Measurements from ENCODE around the gene LRRC8D.

LRRC8D gene

GRCh38 chr1:89949991-89950624 is 129.3 kb downstream of the LRRC8D start:
- WGBS (ENCODE audit: insufficient coverage, insufficient read length), result no CpG with 5 or more reads among the region's 1 CpG
- H3K27me3 ChIP-seq (ENCODE audit: control insufficient read depth, insufficient read depth, low read length), result no peaks in the 10 kb centered on the region
- no peak for DNase-seq (ENCODE audit: low read depth, low spot score)
- H3K4me1 ChIP-seq (ENCODE audit: control insufficient read depth, insufficient read depth, low read length), result no peaks in the 10 kb centered on the region; the same call in 1 of the 2 replicates
- no peaks in the 10 kb centered on the region for H3K9me3 ChIP-seq (ENCODE audit: control insufficient read depth, insufficient read depth, low read length)
- no peak overlapping the region for H3K27ac ChIP-seq (ENCODE audit: low read length)
- no peaks in the 10 kb centered on the region for H3K36me3 ChIP-seq (ENCODE audit: control insufficient read depth, insufficient read depth, low read length)
- H3K4me3 ChIP-seq (ENCODE audit: low read length), result no peak overlapping the region

DNA sequence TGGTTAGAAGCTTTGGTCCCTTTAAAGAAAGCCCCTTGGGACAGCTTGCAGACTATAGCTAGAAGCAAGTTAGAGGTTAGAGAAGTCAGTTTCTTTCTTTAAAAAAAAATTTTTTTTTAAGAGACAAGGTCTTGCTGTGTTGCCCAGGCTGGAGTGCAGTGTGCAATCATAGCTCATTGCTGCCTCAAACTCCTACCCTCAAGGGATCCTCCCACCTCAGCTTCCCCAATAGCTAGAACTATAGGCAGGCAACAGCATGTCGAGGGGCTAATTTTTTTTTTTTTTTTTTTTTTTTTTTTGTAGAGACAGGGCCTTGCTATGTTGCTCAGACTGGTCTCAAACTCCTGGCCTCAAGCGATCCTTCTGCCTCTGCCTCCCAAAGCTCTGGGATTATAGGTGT is 129.9 kb downstream of the LRRC8D start:
- no peaks in the 10 kb centered on the region for H3K36me3 ChIP-seq (ENCODE audit: control insufficient read depth, insufficient read depth, low read length)
- DNase-seq (ENCODE audit: low read depth, low spot score), result no peak
- H3K27ac ChIP-seq (ENCODE audit: low read length), result no peak overlapping the region
- H3K4me1 ChIP-seq (ENCODE audit: control insufficient read depth, insufficient read depth, low read length), result no peaks in the 10 kb centered on the region; the same call in 1 of the 2 replicates
- H3K4me3 ChIP-seq (ENCODE audit: low read length), result no peak overlapping the region
- H3K9me3 ChIP-seq (ENCODE audit: control insufficient read depth, insufficient read depth, low read length), result no peaks in the 10 kb centered on the region
- no peaks in the 10 kb centered on the region for H3K27me3 ChIP-seq (ENCODE audit: control insufficient read depth, insufficient read depth, low read length)
- no CpG with 5 or more reads among the region's 2 CpGs for WGBS (ENCODE audit: insufficient coverage, insufficient read length)

DNA sequence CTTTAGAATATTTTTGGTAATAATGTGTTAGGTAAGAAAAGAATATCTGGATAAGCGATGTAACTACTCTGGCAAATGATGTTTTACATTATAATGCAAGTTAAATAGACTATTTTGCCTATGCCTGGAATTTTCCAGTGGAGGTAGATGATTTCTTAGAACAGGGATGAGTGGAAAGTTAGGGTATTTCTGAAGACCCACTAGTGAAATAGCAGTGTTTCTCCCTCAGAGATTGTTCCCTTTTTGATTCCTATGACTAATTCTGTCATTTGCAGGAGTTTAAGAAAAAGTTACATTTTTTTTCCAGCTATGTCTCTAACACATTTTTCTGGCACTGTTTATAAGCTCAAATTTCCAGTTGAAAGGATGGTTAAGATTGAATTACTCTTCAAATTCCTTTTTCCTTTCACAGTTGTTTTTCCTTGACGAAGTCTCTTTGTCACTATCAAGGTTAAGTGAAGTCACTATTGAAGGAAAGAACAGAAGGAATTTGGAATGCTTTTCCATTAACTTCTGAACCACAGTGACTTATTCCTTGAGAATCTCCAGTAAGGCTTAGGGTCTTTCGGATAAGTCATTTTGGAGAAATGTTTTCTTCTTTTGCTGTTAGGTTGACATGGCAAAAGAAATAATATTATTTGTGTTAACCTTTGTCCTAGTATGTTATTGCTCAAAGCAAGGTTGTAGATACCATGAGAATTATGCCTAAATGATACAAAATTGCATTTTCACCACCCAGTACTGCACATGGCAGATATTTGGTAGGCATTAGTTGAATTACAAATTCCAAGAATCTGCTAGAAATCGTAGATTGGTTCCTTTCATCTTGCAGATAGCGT is 131.2 kb downstream of the LRRC8D start:
- Histone ChIP-seq H3K27ac (ENCODE audit: low read length) (no peak overlapping the region), H3K36me3 (ENCODE audit: control insufficient read depth, insufficient read depth, low read length) (no peaks in the 10 kb centered on the region), H3K9me3 (ENCODE audit: control insufficient read depth, insufficient read depth, low read length) (no peaks in the 10 kb centered on the region), H3K4me3 (ENCODE audit: low read length) (no peak overlapping the region), H3K27me3 (ENCODE audit: control insufficient read depth, insufficient read depth, low read length) (no peaks in the 10 kb centered on the region), H3K4me1 (ENCODE audit: control insufficient read depth, insufficient read depth, low read length) (no peaks in the 10 kb centered on the region; the same call in 1 of the 2 replicates)
- WGBS (ENCODE audit: insufficient coverage, insufficient read length), result 100% methylated on average over 1 of the region's 5 CpGs
- DNase-seq (ENCODE audit: low read depth, low spot score), result no peak

DNA sequence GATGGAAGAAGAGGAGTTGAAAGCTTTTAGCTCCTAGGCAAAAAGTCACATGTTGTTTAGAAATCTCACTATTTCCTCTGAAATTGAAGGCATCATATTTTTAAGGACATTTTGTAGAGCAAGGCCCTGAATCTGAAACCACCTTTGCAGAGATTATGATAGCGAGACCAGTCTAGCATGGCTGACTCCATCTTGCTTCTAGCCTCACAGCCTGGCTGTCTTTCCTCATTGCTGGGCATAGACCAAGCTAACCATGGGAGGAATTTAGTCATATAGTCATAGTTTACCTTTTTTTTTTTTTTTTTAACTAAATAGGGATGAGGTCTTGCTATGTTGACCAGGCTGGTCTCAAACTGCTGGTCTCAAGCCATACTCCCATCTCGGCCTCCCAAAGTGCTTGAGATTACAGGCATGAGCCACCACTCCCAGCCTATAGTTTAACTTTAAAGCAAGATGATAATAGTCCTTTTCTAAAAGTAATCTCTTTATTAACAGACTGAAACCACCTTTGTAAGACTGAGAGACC is 131.8 kb downstream of the LRRC8D start:
- no peaks in the 10 kb centered on the region; the same call in 1 of the 2 replicates for H3K4me1 ChIP-seq (ENCODE audit: control insufficient read depth, insufficient read depth, low read length)
- no CpG with 5 or more reads among the region's 2 CpGs for WGBS (ENCODE audit: insufficient coverage, insufficient read length)
- no peak for DNase-seq (ENCODE audit: low read depth, low spot score)

GRCh38 chr1:89953131-89953626 is 132.3 kb downstream of the LRRC8D start:
- DNase-seq (ENCODE audit: low read depth, low spot score), result no peak
- Histone ChIP-seq H3K9me3 (ENCODE audit: control insufficient read depth, insufficient read depth, low read length) (no peaks in the 10 kb centered on the region), H3K4me1 (ENCODE audit: control insufficient read depth, insufficient read depth, low read length) (no peaks in the 10 kb centered on the region; the same call in 1 of the 2 replicates), H3K4me3 (ENCODE audit: low read length) (no peak overlapping the region), H3K36me3 (ENCODE audit: control insufficient read depth, insufficient read depth, low read length) (no peaks in the 10 kb centered on the region), H3K27me3 (ENCODE audit: control insufficient read depth, insufficient read depth, low read length) (no peaks in the 10 kb centered on the region), H3K27ac (ENCODE audit: low read length) (no peak overlapping the region)
- no CpG with 5 or more reads among the region's 1 CpG for WGBS (ENCODE audit: insufficient coverage, insufficient read length)

More for the DNA sequence above, 131.8 kb downstream of the LRRC8D start:
- no peak overlapping the region for H3K4me3 ChIP-seq (ENCODE audit: low read length)
- H3K27me3 ChIP-seq (ENCODE audit: control insufficient read depth, insufficient read depth, low read length), result no peaks in the 10 kb centered on the region
- H3K27ac ChIP-seq (ENCODE audit: low read length), result no peak overlapping the region
- no peaks in the 10 kb centered on the region for H3K36me3 ChIP-seq (ENCODE audit: control insufficient read depth, insufficient read depth, low read length)
- no peaks in the 10 kb centered on the region for H3K9me3 ChIP-seq (ENCODE audit: control insufficient read depth, insufficient read depth, low read length)

GRCh38 chr1:89953929-89954328 is 133.1 kb downstream of the LRRC8D start:
- no peaks in the 10 kb centered on the region for H3K9me3 ChIP-seq (ENCODE audit: control insufficient read depth, insufficient read depth, low read length)
- H3K27me3 ChIP-seq (ENCODE audit: control insufficient read depth, insufficient read depth, low read length), result no peaks in the 10 kb centered on the region
- H3K4me1 ChIP-seq (ENCODE audit: control insufficient read depth, insufficient read depth, low read length), result no peaks in the 10 kb centered on the region; the same call in 1 of the 2 replicates
- H3K27ac ChIP-seq (ENCODE audit: low read length), result no peak overlapping the region
- DNase-seq (ENCODE audit: low read depth, low spot score), result no peak
- WGBS (ENCODE audit: insufficient coverage, insufficient read length), result no CpG with 5 or more reads among the region's 1 CpG
- H3K4me3 ChIP-seq (ENCODE audit: low read length), result no peak overlapping the region
- H3K36me3 ChIP-seq (ENCODE audit: control insufficient read depth, insufficient read depth, low read length), result no peaks in the 10 kb centered on the region

DNA sequence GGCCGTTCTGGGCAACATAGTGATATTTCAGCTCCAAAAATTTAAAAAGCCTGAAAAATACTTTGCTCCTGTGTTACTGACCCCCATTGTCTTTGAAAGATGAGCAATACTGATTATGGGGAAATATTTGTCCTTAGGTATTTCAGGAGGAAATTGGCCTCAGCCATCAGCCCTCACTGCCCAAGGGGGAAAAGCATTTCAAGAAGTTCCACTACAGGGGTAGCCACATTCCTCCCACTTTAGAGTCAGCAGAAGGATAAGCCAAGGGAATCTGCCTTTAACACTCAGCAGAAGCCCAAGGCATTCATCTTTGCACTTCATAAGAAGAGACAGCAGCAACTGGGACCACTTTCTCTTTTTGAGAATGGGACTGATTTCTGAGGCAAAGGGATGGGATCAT is 133.6 kb downstream of the LRRC8D start:
- H3K9me3 ChIP-seq (ENCODE audit: control insufficient read depth, insufficient read depth, low read length), result no peaks in the 10 kb centered on the region
- H3K4me1 ChIP-seq (ENCODE audit: control insufficient read depth, insufficient read depth, low read length), result no peaks in the 10 kb centered on the region; the same call in 1 of the 2 replicates
- H3K36me3 ChIP-seq (ENCODE audit: control insufficient read depth, insufficient read depth, low read length), result no peaks in the 10 kb centered on the region
- no peak overlapping the region for H3K4me3 ChIP-seq (ENCODE audit: low read length)
- H3K27me3 ChIP-seq (ENCODE audit: control insufficient read depth, insufficient read depth, low read length), result no peaks in the 10 kb centered on the region
- no peak for DNase-seq (ENCODE audit: low read depth, low spot score)
- no CpG with 5 or more reads among the region's 1 CpG for WGBS (ENCODE audit: insufficient coverage, insufficient read length)
- H3K27ac ChIP-seq (ENCODE audit: low read length), result no peak overlapping the region

DNA sequence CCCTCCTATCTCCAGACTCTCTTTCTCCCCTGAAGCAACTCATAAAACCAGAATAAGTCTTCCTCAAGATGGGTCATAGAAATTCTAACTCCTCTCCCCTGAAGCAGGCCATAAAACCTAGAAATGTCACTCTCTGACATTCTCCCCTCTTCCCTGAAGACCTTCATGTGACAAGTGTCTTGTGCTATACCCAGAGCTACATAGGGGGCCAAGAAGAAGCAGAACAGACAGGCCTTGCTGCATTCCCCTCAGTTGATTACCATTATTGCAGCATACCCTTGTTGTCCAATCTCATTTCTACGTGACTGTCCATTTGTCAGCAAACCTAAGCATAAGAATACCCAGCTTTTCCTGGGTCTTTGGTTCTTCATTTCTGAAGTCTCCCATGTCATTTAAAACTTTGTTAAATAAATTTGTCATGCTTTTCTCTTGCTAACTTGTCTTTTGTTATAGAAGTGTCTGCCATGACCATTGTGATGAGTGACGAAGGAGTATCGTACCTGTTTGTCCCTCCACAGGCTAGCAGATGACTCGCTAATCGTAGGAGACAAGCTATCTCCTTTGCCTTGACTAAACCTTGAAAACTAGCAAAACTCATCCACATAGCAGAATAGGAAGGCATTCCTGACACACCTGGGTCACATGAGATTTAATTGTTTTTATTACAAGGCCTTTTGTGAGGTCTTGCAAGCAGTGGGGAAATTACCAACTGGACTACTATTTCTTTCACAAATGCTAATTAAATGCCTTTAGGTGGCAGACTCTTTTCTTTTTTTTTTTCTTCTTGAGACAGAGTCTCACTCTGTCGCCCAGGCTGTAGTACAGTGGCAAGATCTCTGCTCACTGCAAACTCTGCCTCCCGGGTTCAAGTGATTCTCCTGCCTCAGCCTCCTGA is 134.7 kb downstream of the LRRC8D start:
- no CpG with 5 or more reads among the region's 7 CpGs for WGBS (ENCODE audit: insufficient coverage, insufficient read length)
- H3K36me3 ChIP-seq (ENCODE audit: control insufficient read depth, insufficient read depth, low read length), result no peaks in the 10 kb centered on the region
- no peak overlapping the region for H3K4me3 ChIP-seq (ENCODE audit: low read length)
- H3K27me3 ChIP-seq (ENCODE audit: control insufficient read depth, insufficient read depth, low read length), result no peaks in the 10 kb centered on the region
- H3K4me1 ChIP-seq (ENCODE audit: control insufficient read depth, insufficient read depth, low read length), result no peaks in the 10 kb centered on the region; the same call in 1 of the 2 replicates
- no peak for DNase-seq (ENCODE audit: low read depth, low spot score)
- H3K27ac ChIP-seq (ENCODE audit: low read length), result no peak overlapping the region
- H3K9me3 ChIP-seq (ENCODE audit: control insufficient read depth, insufficient read depth, low read length), result no peaks in the 10 kb centered on the region

DNA sequence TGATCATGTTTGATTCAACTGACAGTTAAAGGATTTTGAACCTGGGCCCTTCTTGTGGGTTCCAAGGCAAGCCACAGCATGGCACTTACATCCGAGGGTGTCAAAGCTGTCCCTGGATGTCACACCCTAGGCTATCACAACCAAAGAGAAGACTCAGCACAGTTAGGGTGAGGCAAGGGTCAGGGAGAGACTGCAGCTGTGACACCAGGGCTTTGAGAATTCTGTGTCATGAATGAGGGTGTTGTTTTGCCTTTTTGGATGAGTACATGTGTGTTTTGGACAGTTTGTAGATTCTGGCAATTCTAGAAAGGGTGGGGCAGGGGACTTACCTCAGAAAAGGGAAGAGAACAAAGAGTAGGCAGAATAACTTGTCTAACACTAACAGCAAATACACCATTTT is 136.3 kb downstream of the LRRC8D start:
- H3K27me3 ChIP-seq (ENCODE audit: control insufficient read depth, insufficient read depth, low read length), result no peaks in the 10 kb centered on the region
- H3K4me3 ChIP-seq (ENCODE audit: low read length), result no peak overlapping the region
- H3K36me3 ChIP-seq (ENCODE audit: control insufficient read depth, insufficient read depth, low read length), result no peaks in the 10 kb centered on the region
- H3K27ac ChIP-seq (ENCODE audit: low read length), result no peak overlapping the region
- no CpG with 5 or more reads among the region's 1 CpG for WGBS (ENCODE audit: insufficient coverage, insufficient read length)
- DNase-seq (ENCODE audit: low read depth, low spot score), result no peak
- no peaks in the 10 kb centered on the region; the same call in 1 of the 2 replicates for H3K4me1 ChIP-seq (ENCODE audit: control insufficient read depth, insufficient read depth, low read length)
- H3K9me3 ChIP-seq (ENCODE audit: control insufficient read depth, insufficient read depth, low read length), result no peaks in the 10 kb centered on the region

Data from iPS DF 6.9 (cell line).